ENCODE results near the gene COQ8B.
"Not testable (repeated sequence)": the region's sequence is repeated elsewhere in the genome, so short reads cannot be mapped to it uniquely, and the experiment has no call there.

The COQ8B gene

GRCh38 chr19:40736661-40737060, 20.0 kb upstream of the COQ8B start:
- FAIRE-seq: no peak
- no peak for TF ChIP-seq CTCF (IDR thresholded peaks at IDR 0.05; ENCODE audit: insufficient read depth, missing control alignments)
- no peak for DNase-seq (ENCODE audit: insufficient read length, low spot score)

GRCh38 chr19:40735013-40735771, 18.5 kb upstream of the COQ8B start:
- DNase-seq (ENCODE audit: insufficient read length, low spot score) (no peak), FAIRE-seq (no peak)
- no peak for TF ChIP-seq CTCF (IDR thresholded peaks at IDR 0.05; ENCODE audit: insufficient read depth, missing control alignments)

GRCh38 chr19:40733149-40733548, 16.5 kb upstream of the COQ8B start:
- FAIRE-seq: no peak
- no peak for TF ChIP-seq CTCF (IDR thresholded peaks at IDR 0.05; ENCODE audit: insufficient read depth, missing control alignments)
- no peak for DNase-seq (ENCODE audit: insufficient read length, low spot score)

GRCh38 chr19:40732304-40732703, 15.6 kb upstream of the COQ8B start:
- not testable (repeated sequence) for FAIRE-seq; DNase-seq (ENCODE audit: insufficient read length, low spot score)

- not testable (repeated sequence) for DNase-seq (ENCODE audit: insufficient read length, low spot score); FAIRE-seq
Observed at GRCh38 chr19:40730065-40730464, 13.4 kb upstream of the COQ8B start.

GRCh38 chr19:40726279-40726678, 9.6 kb upstream of the COQ8B start:
- FAIRE-seq (no peak), DNase-seq (ENCODE audit: insufficient read length, low spot score) (no peak)
- no peak for TF ChIP-seq CTCF (IDR thresholded peaks at IDR 0.05; ENCODE audit: insufficient read depth, missing control alignments)

- TF ChIP-seq CTCF (IDR thresholded peaks at IDR 0.05; ENCODE audit: insufficient read depth, missing control alignments): no peak
- no peak for DNase-seq (ENCODE audit: insufficient read length, low spot score)
- no peak for FAIRE-seq
Observed at GRCh38 chr19:40724855-40725254, 8.2 kb upstream of the COQ8B start.

- no peak for TF ChIP-seq CTCF (IDR thresholded peaks at IDR 0.05; ENCODE audit: insufficient read depth, missing control alignments)
- DNase-seq (ENCODE audit: insufficient read length, low spot score) (no peak), FAIRE-seq (no peak)
Observed at GRCh38 chr19:40724315-40724714, 7.6 kb upstream of the COQ8B start.
